Stomach (tissue), 9 donors: Measurements from ENCODE around the gene ZBTB46. TPM values are rescaled to one million over a fixed set of nuclear protein-coding genes. Genes with fewer than 3 reads are reported as not detected.

Experiments used
- DNase-seq, 2 donors: peaks; one replicate each; pipeline versions ENCODE4 v3.0.0 to v3.0.0-alpha.2; 2013 to 2019
- H3K27ac ChIP-seq, 5 donors: fragments of 200-600 bp in 4 of 5; sonication (generic) in 4 of 5; one replicate each; pipeline ENCODE4 v1.5.1; 2013 to 2019; ENCODE audit warnings: mild to moderate bottlenecking in 1 of 5, moderate library complexity in 1 of 5
- H3K27me3 ChIP-seq, 3 donors: fragments of 200-600 bp; sonication (generic); one replicate each; pipeline ENCODE4 v1.5.1; 2017 to 2019; ENCODE audit warnings: mixed run types in 1 of 3
- H3K36me3 ChIP-seq, 4 donors: fragments of 200-600 bp; sonication (generic); 1 replicate in 3 of 4; 2 replicates in 1 of 4; pipeline ENCODE4 v1.5.1; 2016 to 2019
- H3K4me1 ChIP-seq, 4 donors: fragments of 200-600 bp; sonication (generic); one replicate each; pipeline ENCODE4 v1.5.1; 2016 to 2019
- H3K4me3 ChIP-seq, 4 donors: fragments of 200-600 bp; sonication (generic) in 3 of 4; one replicate each; pipeline ENCODE4 v1.5.1; 2016 to 2019; ENCODE audit warnings: mild to moderate bottlenecking in 1 of 4
- H3K9me3 ChIP-seq, 4 donors: fragments of 200-600 bp; sonication (generic); one replicate each; pipeline ENCODE4 v1.5.1; 2016 to 2019
- CTCF ChIP-seq, 7 experiments: fragments of 450-650 bp in 4 of 7; fragments of 200-600 bp in 3 of 7; sonication (generic) in 3 of 7; IDR thresholded peaks; one replicate each; pipeline ENCODE4 v1.5.1; 2016 to 2019; ENCODE audit warnings: antibody characterized with exemption in 7 of 7, control low read depth in 2 of 7, mild to moderate bottlenecking in 1 of 7
- EP300 ChIP-seq: sonication (generic); formaldehyde crosslinking; IDR thresholded peaks from one replicate; pipeline ENCODE4 v1.6.1; 2017; ENCODE audit warnings: antibody characterized with exemption
- POLR2A ChIP-seq, 4 donors: fragments of 450-650 bp; IDR thresholded peaks; one replicate each; pipeline ENCODE4 v1.6.1; 2016; ENCODE audit warnings: antibody characterized with exemption in 4 of 4, control low read depth in 2 of 4, mild to moderate bottlenecking in 1 of 4, moderate library complexity in 1 of 4
- POLR2AphosphoS5 ChIP-seq, 3 donors: sonication (generic); formaldehyde crosslinking; IDR thresholded peaks; one replicate each; pipeline ENCODE4 v1.6.1; 2016; ENCODE audit warnings: antibody characterized with exemption in 3 of 3
- WGBS, 5 donors: extraction: QIAGEN DNeasy Blood & Tissue Kit in 3 of 5; methylation state at CpG; one replicate each; pipeline versions ENCODE4 v1.1.5 to v1.1.7; 2013 to 2018; 5-methylcytosine and 5-hydroxymethylcytosine counted together
- intact Hi-C: fragments of 100-400 bp; cut with DNase I; formaldehyde crosslinking; loops from one replicate; pipeline ENCODE4 v1.15.1; 2023; ENCODE audit warnings: low total_unique reads
- polyA plus RNA-seq, 3 donors: library from polyadenylated mRNA; stranded (reverse); fragments of 200-250 nt; gene quantifications; one replicate each; pipeline ENCODE4 v1.2.3, GENCODE V29; 2013
- total RNA-seq, 5 donors: library from RNA; depleted of rRNA; stranded (reverse); fragments of >200 nt; gene quantifications; one replicate each; pipeline versions ENCODE4 v1.1.0 to v1.2.3, GENCODE V29; 2014 to 2016
- donor health status: healthy with polysubstance abuse.
- donor health status: Bipolar disorder and iron deficiency.
- donor health status: healthy.

Gene ZBTB46
- total and polyA plus RNA-seq, 8 donors, result 0.58 to 13.4 (median 2.5) TPM

GRCh38 chr20:63734111-63734945, 96.7 kb downstream of the ZBTB46 start:
- H3K36me3 ChIP-seq, result peaks cover 22 to 54% (median 45%) of the 10 kb centered on the region in 4 donors
- no peak overlapping the region for H3K27ac ChIP-seq
- peaks cover 0 to 6% (median 0%) of the 10 kb centered on the region in 3 donors for H3K27me3 ChIP-seq
- peaks cover 31 to 43% (median 39%) of the 10 kb centered on the region in 4 donors for H3K4me1 ChIP-seq
- WGBS, 5 donors, result 90 to 93% (median 93%) methylated on average over 19 to 25 of the region's 25 CpGs
- DNase-seq, result no peak
- TF ChIP-seq CTCF (IDR thresholded peaks at IDR 0.05) (no peak), POLR2AphosphoS5 (IDR thresholded peaks at IDR 0.05) (no peak), EP300 (no peak), POLR2A (IDR thresholded peaks at IDR 0.05) (no peak)
- no peak overlapping the region for H3K4me3 ChIP-seq
- intact Hi-C loops, result no loop called here
- H3K9me3 ChIP-seq, result no peaks in the 10 kb centered on the region

- H3K4me1 ChIP-seq, result peaks cover 25 to 37% (median 32%) of the 10 kb centered on the region in 4 donors
- peaks cover 0 to 6% (median 0%) of the 10 kb centered on the region in 3 donors for H3K27me3 ChIP-seq
- intact Hi-C loops, result no loop called here
- WGBS, 5 donors, result 93 to 99% (median 94%) methylated on average over 12 to 18 of the region's 18 CpGs
- H3K36me3 ChIP-seq, result peaks cover 22 to 57% (median 45%) of the 10 kb centered on the region in 4 donors
- no peak overlapping the region for H3K4me3 ChIP-seq
- H3K27ac ChIP-seq, result no peak overlapping the region
- no peaks in the 10 kb centered on the region for H3K9me3 ChIP-seq
- TF ChIP-seq POLR2AphosphoS5 (IDR thresholded peaks at IDR 0.05) (no peak), EP300 (no peak), POLR2A (IDR thresholded peaks at IDR 0.05) (no peak), CTCF (IDR thresholded peaks at IDR 0.05) (no peak)
- no peak for DNase-seq
These were observed 97.4 kb downstream of the ZBTB46 start for GRCh38 chr20:63733579-63734081.

GRCh38 chr20:63733117-63733516, 97.9 kb downstream of the ZBTB46 start:
- 93 to 96% (median 95%) methylated on average over 11 to 13 of the region's 13 CpGs for WGBS, 5 donors
- H3K4me3 ChIP-seq, result no peak overlapping the region
- peaks cover 0 to 6% (median 0%) of the 10 kb centered on the region in 3 donors for H3K27me3 ChIP-seq
- no peaks in the 10 kb centered on the region for H3K9me3 ChIP-seq
- peaks cover 19 to 32% (median 29%) of the 10 kb centered on the region in 4 donors for H3K4me1 ChIP-seq
- intact Hi-C loops, result no loop called here
- no peak overlapping the region for H3K27ac ChIP-seq
- H3K36me3 ChIP-seq, result peaks cover 22 to 57% (median 47%) of the 10 kb centered on the region in 4 donors
- TF ChIP-seq EP300 (no peak), POLR2AphosphoS5 (IDR thresholded peaks at IDR 0.05) (no peak), CTCF (IDR thresholded peaks at IDR 0.05) (no peak), POLR2A (IDR thresholded peaks at IDR 0.05) (no peak)
- no peak for DNase-seq

GRCh38 chr20:63732118-63733095, 98.7 kb downstream of the ZBTB46 start:
- Histone ChIP-seq H3K27ac (no peak overlapping the region), H3K4me3 (no peak overlapping the region), H3K27me3 (peaks cover 0 to 3% (median 0%) of the 10 kb centered on the region in 3 donors), H3K9me3 (no peaks in the 10 kb centered on the region), H3K36me3 (peaks cover 22 to 57% (median 48%) of the 10 kb centered on the region in 4 donors), H3K4me1 (peaks cover 12 to 25% (median 22%) of the 10 kb centered on the region in 4 donors)
- DNase-seq, result no peak
- intact Hi-C loops, result no loop called here
- no peak for TF ChIP-seq POLR2A (IDR thresholded peaks at IDR 0.05)
- TF ChIP-seq POLR2AphosphoS5 (IDR thresholded peaks at IDR 0.05), result no peak
- no peak for TF ChIP-seq EP300
- no peak for TF ChIP-seq CTCF (IDR thresholded peaks at IDR 0.05)
- WGBS, 5 donors, result 86 to 92% (median 88%) methylated on average over 37 to 38 of the region's 38 CpGs
